Measurements from ENCODE around the gene ARGLU1. TPM values are rescaled to one million over a fixed set of nuclear protein-coding genes. Genes with fewer than 3 reads are reported as not detected.

The ARGLU1 gene
- total and polyA plus RNA-seq, 2 experiments from 2014 or later, result 108 to 166 TPM

DNA sequence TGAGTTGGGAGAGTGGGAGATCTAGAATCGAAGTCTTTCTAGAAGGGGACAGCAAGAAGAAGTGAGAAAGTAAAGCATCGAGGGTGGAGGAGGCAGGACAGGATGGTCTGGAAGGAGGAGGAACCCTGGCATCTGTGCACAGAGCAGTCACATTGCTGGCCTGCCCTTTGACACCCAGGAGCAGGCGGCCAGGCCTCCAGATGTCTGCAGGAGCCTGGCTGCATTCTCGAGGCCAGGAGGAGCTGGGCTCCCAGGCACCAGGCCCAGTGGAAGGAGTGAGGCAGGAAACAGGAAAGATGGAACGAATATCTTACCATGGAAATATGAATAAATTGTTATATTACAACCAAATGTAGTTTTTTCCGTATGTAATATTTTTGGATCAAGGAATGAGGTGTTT lies 27.7 kb upstream of the ARGLU1 start (continued):
- no peak for TF ChIP-seq ZNF462 (CRISPR knock-in tag; IDR thresholded peaks at IDR 0.05)
- TF ChIP-seq ZNF331 (CRISPR knock-in tag; IDR thresholded peaks at IDR 0.05; ENCODE audit: low read depth), result no peak
- no peak for TF ChIP-seq STAT1 (IDR thresholded peaks at IDR 0.05; ENCODE audit: unreplicated experiment)

- H3K27me3 Mint-ChIP-seq (ENCODE audit: insufficient read depth, low read depth, poor library complexity), result peaks cover 4% of the 10 kb centered on the region
- Histone ChIP-seq H3K27me3 (ENCODE audit: insufficient read depth) (no peaks in the 10 kb centered on the region), H3K79me2 (replicated peaks; ENCODE audit: insufficient read depth) (no peaks in the 10 kb centered on the region), H3K4me1 (ENCODE audit: insufficient read depth) (no peaks in the 10 kb centered on the region), H4K20me1 (replicated peaks; ENCODE audit: insufficient read depth) (no peaks in the 10 kb centered on the region), H3K36me3 (ENCODE audit: insufficient read depth) (no peaks in the 10 kb centered on the region), H3K9me2 (ENCODE audit: insufficient read depth) (no peaks in the 10 kb centered on the region), H3F3A (replicated peaks; ENCODE audit: low read depth) (no peaks in the 10 kb centered on the region), H3K4me2 (no peak overlapping the region), H3K27ac (ENCODE audit: low read depth) (no peak overlapping the region), H3K4me3 (no peak overlapping the region), H2AFZ (no peak overlapping the region)
- no peak overlapping the region for H3K27ac Mint-ChIP-seq
- no peaks in the 10 kb centered on the region for H3K4me1 Mint-ChIP-seq
- DNase-seq (ENCODE audit: low spot score) (no peak), ATAC-seq (no peak)
- H3K36me3 Mint-ChIP-seq (ENCODE audit: low read depth), result no peaks in the 10 kb centered on the region; the same call in 2 of the 3 replicates
- no peak for TF ChIP-seq POLR2AphosphoS5 (IDR thresholded peaks at IDR 0.05; ENCODE audit: low read depth)
- no peak for TF ChIP-seq CREB1 (CRISPR knock-in tag; IDR thresholded peaks at IDR 0.05; ENCODE audit: low read depth)
- no peak for TF ChIP-seq NANOG (IDR thresholded peaks at IDR 0.05; ENCODE audit: borderline replicate concordance)
- no peak for TF ChIP-seq EZH2phosphoT487 (IDR thresholded peaks at IDR 0.05; ENCODE audit: unreplicated experiment)
- peaks cover 3% of the 10 kb centered on the region; the same call in 1 of the 3 replicates for H3K9me3 Mint-ChIP-seq
- H3K4me3 Mint-ChIP-seq, result no peak overlapping the region
These were observed 27.0 kb upstream of the ARGLU1 start for GRCh38 chr13:106594980-106595379.

Data from GM23338 (cell line).